Caco-2 (cell line): ENCODE measurements around the gene SLC2A6. TPM values are rescaled to one million over a fixed set of nuclear protein-coding genes. Genes with fewer than 3 reads are reported as not detected.
"Not testable (repeated sequence)": the region's sequence is repeated elsewhere in the genome, so short reads cannot be mapped to it uniquely, and the experiment has no call there.

ENCODE experiments used
- BruUV-seq: library from RNA; stranded (reverse); fragments of 400-500 nt; replicated peaks from 2 replicates; lab custom pipeline; 2021; lab: Mats Ljungman, UMichigan
- CTCF ChIA-PET: fragments of 300-600 bp; sonication (Branson Sonifier 250); formaldehyde crosslinking; loops from one replicate; lab custom pipeline; 2022; ENCODE audit warnings: antibody characterized with exemption; lab: Charles Lee
- POLR2A ChIA-PET: fragments of 300-600 bp; sonication (Branson Sonifier 250); formaldehyde crosslinking; loops from one replicate; lab custom pipeline; 2022; ENCODE audit warnings: antibody characterized with exemption; lab: Charles Lee
- DNase-seq, 2 experiments: peaks; one replicate each; pipeline versions ENCODE4 v3.0.0 to v3.0.0-alpha.2; 2020 to 2022
- H3K27me3 ChIP-seq: replicated peaks from 2 replicates; pipeline ENCODE4 v1.6.0; 2011; ENCODE audit warnings: low read length; ENCODE audit not compliant: control insufficient read depth, insufficient read depth
- H3K36me3 ChIP-seq: 2 replicates; pipeline ENCODE4 v1.5.1; 2011; ENCODE audit warnings: low read length; ENCODE audit not compliant: control insufficient read depth, insufficient read depth
- H3K4me1 ChIP-seq: fragments of 250-450 bp; sonication (Bioruptor Pico); 2 replicates; pipeline ENCODE4 v1.5.1; 2020; ENCODE audit warnings: mild to moderate bottlenecking
- H3K4me3 ChIP-seq: 2 replicates; pipeline ENCODE4 v1.5.1; 2011; ENCODE audit warnings: low read depth, mild to moderate bottlenecking, control low read depth, low read length
- H3K9me3 ChIP-seq: fragments of 250-450 bp; sonication (Bioruptor Pico); 2 replicates; pipeline ENCODE4 v1.5.1; 2020; ENCODE audit warnings: mild to moderate bottlenecking, moderate library complexity
- H3K27ac Mint-ChIP-seq: one replicate; pipeline ENCODE4 v1.8.0; 2022; ENCODE audit warnings: mixed read lengths; ENCODE audit not compliant: unreplicated experiment
- H3K27me3 Mint-ChIP-seq: one replicate; pipeline ENCODE4 v1.8.0; 2022; ENCODE audit warnings: mixed read lengths; ENCODE audit not compliant: insufficient read depth, unreplicated experiment
- H3K36me3 Mint-ChIP-seq: one replicate; pipeline ENCODE4 v1.8.0; 2022; ENCODE audit warnings: mild to moderate bottlenecking, mixed read lengths; ENCODE audit not compliant: insufficient read depth, unreplicated experiment
- H3K4me1 Mint-ChIP-seq: one replicate; pipeline ENCODE4 v1.8.0; 2022; ENCODE audit warnings: low read depth, mixed read lengths; ENCODE audit not compliant: unreplicated experiment
- H3K4me3 Mint-ChIP-seq: one replicate; pipeline ENCODE4 v1.8.0; 2022; ENCODE audit warnings: mild to moderate bottlenecking, moderate library complexity, mixed read lengths; ENCODE audit not compliant: unreplicated experiment
- H3K9me3 Mint-ChIP-seq: one replicate; pipeline ENCODE4 v1.8.0; 2022; ENCODE audit warnings: mixed read lengths; ENCODE audit not compliant: unreplicated experiment
- CTCF ChIP-seq, 2 experiments: fragments of 200-600 bp in 1 of 2; IDR thresholded peaks; 1 replicate in 1 of 2; 2 replicates in 1 of 2; pipeline versions ENCODE4 v1.5.1 to v1.8.0; 2011 to 2022; ENCODE audit warnings: antibody characterized with exemption in 1 of 2, control low read depth in 1 of 2, inconsistent platforms in 1 of 2, low read depth in 1 of 2, low read length in 1 of 2, mild to moderate bottlenecking in 1 of 2, moderate library complexity in 1 of 2; ENCODE audit not compliant: insufficient read depth in 1 of 2, severe bottlenecking in 1 of 2, unreplicated experiment in 1 of 2
- intact Hi-C: fragments of 100-400 bp; cut with micrococcal nuclease; formaldehyde crosslinking; loops from one replicate; pipeline ENCODE4 v1.10.0; 2022; ENCODE audit not compliant: unreplicated experiment
- total RNA-seq: library from RNA; stranded (reverse); gene quantifications from 2 replicates; pipeline ENCODE4 v1.2.3, GENCODE V29; 2022

Gene SLC2A6
- total RNA-seq, 1 experiment from 2014 or later: 7.1 TPM

GRCh38 chr9:133454325-133454724 is 24.6 kb downstream of the SLC2A6 start:
- H3K4me3 ChIP-seq: no peak overlapping the region
- DNase-seq: no peak
- TF ChIP-seq CTCF (IDR thresholded peaks at IDR 0.05; ENCODE audit: insufficient read depth in 1 of 2, low read depth in 1 of 2, low read length in 1 of 2, severe bottlenecking in 1 of 2, unreplicated experiment in 1 of 2): no peak
- no peaks in the 10 kb centered on the region for H3K36me3 Mint-ChIP-seq
- no peaks in the 10 kb centered on the region for H3K36me3 ChIP-seq
- BruUV-seq: no TSS peak
- H3K27me3 Mint-ChIP-seq: no peaks in the 10 kb centered on the region
- H3K27ac Mint-ChIP-seq: no peak overlapping the region
- ChIA-PET POLR2A (interaction anchor here (0.6 kb wide), 1 partner anchor 107 kb away, joined by 3 read pairs; the partner anchor contains the start of gene MED22), CTCF (no interaction called here)
- intact Hi-C loops: no loop called here
- H3K4me1 ChIP-seq: no peaks in the 10 kb centered on the region
- H3K9me3 ChIP-seq: no peaks in the 10 kb centered on the region
- no peak overlapping the region for H3K4me3 Mint-ChIP-seq
- H3K4me1 Mint-ChIP-seq: no peaks in the 10 kb centered on the region
- no peaks in the 10 kb centered on the region for H3K27me3 ChIP-seq
- H3K9me3 Mint-ChIP-seq: no peaks in the 10 kb centered on the region

GRCh38 chr9:133453651-133454050 is 25.2 kb downstream of the SLC2A6 start:
- Histone ChIP-seq H3K9me3 (no peaks in the 10 kb centered on the region), H3K36me3 (no peaks in the 10 kb centered on the region), H3K4me3 (no peak overlapping the region), H3K4me1 (no peaks in the 10 kb centered on the region), H3K27me3 (no peaks in the 10 kb centered on the region)
- intact Hi-C loops: no loop called here
- no TSS peak for BruUV-seq
- H3K9me3 Mint-ChIP-seq: no peaks in the 10 kb centered on the region
- CTCF ChIA-PET: no interaction called here
- no peaks in the 10 kb centered on the region for H3K36me3 Mint-ChIP-seq
- no peak for TF ChIP-seq CTCF (IDR thresholded peaks at IDR 0.05; ENCODE audit: insufficient read depth in 1 of 2, low read depth in 1 of 2, low read length in 1 of 2, severe bottlenecking in 1 of 2, unreplicated experiment in 1 of 2)
- POLR2A ChIA-PET: interaction anchor here (0.6 kb wide), 1 partner anchor 106 kb away, joined by 3 read pairs; the partner anchor contains the start of gene MED22
- H3K4me3 Mint-ChIP-seq: no peak overlapping the region
- no peak for DNase-seq
- H3K27ac Mint-ChIP-seq: no peak overlapping the region
- H3K4me1 Mint-ChIP-seq: no peaks in the 10 kb centered on the region
- no peaks in the 10 kb centered on the region for H3K27me3 Mint-ChIP-seq

GRCh38 chr9:133452562-133452961 is 26.3 kb downstream of the SLC2A6 start:
- BruUV-seq: no TSS peak
- H3K27ac Mint-ChIP-seq: no peak overlapping the region
- POLR2A ChIA-PET: no interaction called here

GRCh38 chr9:133451865-133452264 is 27.0 kb downstream of the SLC2A6 start:
- H3K4me1 Mint-ChIP-seq, H3K4me1 ChIP-seq, POLR2A ChIA-PET, H3K9me3 Mint-ChIP-seq, H3K4me3 Mint-ChIP-seq, H3K36me3 Mint-ChIP-seq, H3K27ac Mint-ChIP-seq, H3K27me3 Mint-ChIP-seq, BruUV-seq, H3K27me3 ChIP-seq, H3K4me3 ChIP-seq, intact Hi-C loops, H3K9me3 ChIP-seq, H3K36me3 ChIP-seq, DNase-seq: not testable (repeated sequence)
- CTCF ChIA-PET: interaction anchor here (0.9 kb wide), 1 partner anchor 9 kb away, joined by 3 read pairs; no protein-coding TSS in a partner anchor

More at GRCh38 chr9:133452562-133452961, 26.3 kb downstream of the SLC2A6 start:
- H3K4me1 ChIP-seq: no peaks in the 10 kb centered on the region
- H3K4me3 ChIP-seq: no peak overlapping the region
- no peaks in the 10 kb centered on the region for H3K27me3 ChIP-seq
- intact Hi-C loops: no loop called here
- H3K27me3 Mint-ChIP-seq: no peaks in the 10 kb centered on the region
- TF ChIP-seq CTCF (IDR thresholded peaks at IDR 0.05; ENCODE audit: insufficient read depth in 1 of 2, low read depth in 1 of 2, low read length in 1 of 2, severe bottlenecking in 1 of 2, unreplicated experiment in 1 of 2): no peak
- H3K9me3 Mint-ChIP-seq: no peaks in the 10 kb centered on the region
- no peaks in the 10 kb centered on the region for H3K36me3 Mint-ChIP-seq
- DNase-seq: no peak
- no peaks in the 10 kb centered on the region for H3K9me3 ChIP-seq
- H3K36me3 ChIP-seq: no peaks in the 10 kb centered on the region
- H3K4me1 Mint-ChIP-seq: no peaks in the 10 kb centered on the region
- no peak overlapping the region for H3K4me3 Mint-ChIP-seq
- CTCF ChIA-PET: interaction anchor here (0.9 kb wide), 1 partner anchor 8 kb away, joined by 3 read pairs; no protein-coding TSS in a partner anchor
